PC-3 (cell line): Measurements from ENCODE around the gene B4GALT3. TPM values are rescaled to one million over a fixed set of nuclear protein-coding genes. Genes with fewer than 3 reads are reported as not detected.

Experiments used
- ATAC-seq: fragments of 200-7000 bp; cut with Tn5 transposase; 2 replicates; pipeline ENCODE4 v1.9.1; 2020; ENCODE audit warnings: mild to moderate bottlenecking, moderate library complexity
- BruUV-seq: library from RNA; stranded (reverse); fragments of 400-500 nt; replicated peaks from 2 replicates; lab custom pipeline; 2021; lab: Mats Ljungman, UMichigan
- CTCF ChIA-PET: fragments of 300-600 bp; sonication (Branson Sonifier 250); formaldehyde crosslinking; loops from one replicate; lab custom pipeline; 2022; ENCODE audit warnings: antibody characterized with exemption; lab: Charles Lee
- POLR2A ChIA-PET: fragments of 300-600 bp; sonication (Branson Sonifier 250); formaldehyde crosslinking; loops from one replicate; lab custom pipeline; 2022; ENCODE audit warnings: antibody characterized with exemption; ENCODE audit not compliant: unreplicated experiment; lab: Charles Lee
- DNase-seq: peaks from one replicate; pipeline ENCODE4 v3.0.0-alpha.2; 2015
- H2AFZ ChIP-seq: fragments of 300-600 bp; sonication (generic); 2 replicates; pipeline ENCODE4 v1.6.0; 2016; ENCODE audit warnings: antibody characterized with exemption, low read length
- H3F3A ChIP-seq: fragments of 300-600 bp; sonication (generic); one replicate; pipeline ENCODE4 v1.6.0; 2017; ENCODE audit warnings: antibody characterized with exemption, low read length, control low read depth, mild to moderate bottlenecking; ENCODE audit not compliant: unreplicated experiment
- H3K27ac ChIP-seq: fragments of 300-600 bp; sonication (generic); 2 replicates; pipeline ENCODE4 v1.5.1; 2016; ENCODE audit warnings: mild to moderate bottlenecking, low read length
- H3K27me3 ChIP-seq: fragments of 300-600 bp; sonication (generic); 2 replicates; pipeline ENCODE4 v1.6.1; 2016; ENCODE audit warnings: low read length, mixed read lengths
- H3K36me3 ChIP-seq: fragments of 300-600 bp; sonication (generic); 2 replicates; pipeline ENCODE4 v1.6.1; 2016; ENCODE audit warnings: low read depth, mixed run types, low read length, mixed read lengths
- H3K4me1 ChIP-seq: fragments of 300-600 bp; sonication (generic); 2 replicates; pipeline ENCODE4 v1.5.1; 2016; ENCODE audit warnings: low read length; ENCODE audit not compliant: insufficient read depth
- H3K4me2 ChIP-seq: fragments of 300-600 bp; sonication (generic); 2 replicates; pipeline ENCODE4 v1.6.0; 2016; ENCODE audit warnings: low read length
- H3K4me3 ChIP-seq: fragments of 300-600 bp; sonication (generic); 2 replicates; pipeline ENCODE4 v1.5.1; 2016; ENCODE audit warnings: mild to moderate bottlenecking, low read length, mixed read lengths
- H3K79me2 ChIP-seq: fragments of 300-600 bp; sonication (generic); 2 replicates; pipeline ENCODE4 v1.6.1; 2017; ENCODE audit warnings: low read length, mixed read lengths
- H3K9ac ChIP-seq: fragments of 300-600 bp; sonication (generic); 2 replicates; pipeline ENCODE4 v1.6.0; 2016; ENCODE audit warnings: mild to moderate bottlenecking, low read length
- H3K9me2 ChIP-seq: fragments of 300-600 bp; sonication (generic); replicated peaks from 2 replicates; pipeline ENCODE4 v1.6.1; 2016; ENCODE audit warnings: mixed run types, low read length, mixed read lengths
- H3K9me3 ChIP-seq: fragments of 300-600 bp; sonication (generic); 2 replicates; pipeline ENCODE4 v1.6.1; 2016; ENCODE audit warnings: low read length, mixed read lengths
- H4K20me1 ChIP-seq: fragments of 300-600 bp; sonication (generic); 2 replicates; pipeline ENCODE4 v1.6.1; 2016; ENCODE audit warnings: low read length, mixed read lengths
- EZH2 ChIP-seq: fragments of 300-600 bp; sonication (generic); IDR thresholded peaks from one replicate; pipeline ENCODE4 v1.6.1; 2017; ENCODE audit warnings: antibody characterized with exemption, mild to moderate bottlenecking, low read length; ENCODE audit not compliant: unreplicated experiment
- EZH2phosphoT487 ChIP-seq: fragments of 300-600 bp; sonication (generic); IDR thresholded peaks from 2 replicates; pipeline ENCODE4 v1.6.1; 2018; ENCODE audit warnings: mild to moderate bottlenecking, antibody characterized with exemption, low read length, borderline replicate concordance
- intact Hi-C: fragments of 100-400 bp; cut with micrococcal nuclease; formaldehyde crosslinking; loops from 2 replicates; pipeline ENCODE4 v1.9.0; 2023
- total RNA-seq: library from RNA; depleted of rRNA; stranded (reverse); fragments of >200 nt; gene quantifications from 2 replicates; pipeline ENCODE4 v1.2.3, GENCODE V29; 2014
- TF ChIP-seq, protein P1 (sequence below): fragments of 300-600 bp; sonication (generic); conservative IDR thresholded peaks from 2 replicates; pipeline ENCODE4 v1.5.1; 2017; ENCODE audit warnings: antibody characterized with exemption, low read depth, mild to moderate bottlenecking, low read length

B4GALT3 gene
- total RNA-seq, 1 experiment from 2014 or later = 85.4 TPM

- Histone ChIP-seq H3K4me3 (no peak overlapping the region), H3K4me1 (peaks cover 19% of the 10 kb centered on the region), H3K9me2 (no peaks in the 10 kb centered on the region), H4K20me1 (no peaks in the 10 kb centered on the region), H3K27me3 (no peaks in the 10 kb centered on the region), H2AFZ (no peak overlapping the region), H3K36me3 (peaks cover 39% of the 10 kb centered on the region; the same call in 1 of the 2 replicates), H3K79me2 (no peaks in the 10 kb centered on the region), H3K4me2 (no peak overlapping the region), H3K9me3 (no peaks in the 10 kb centered on the region), H3K9ac (no peak overlapping the region), H3F3A (peaks cover 10% of the 10 kb centered on the region), H3K27ac (no peak overlapping the region)
- DNase-seq (no peak), ATAC-seq (no peak)
- TF ChIP-seq EZH2phosphoT487 (no peak), EZH2 (no peak)
- TF ChIP-seq, protein P1, sequence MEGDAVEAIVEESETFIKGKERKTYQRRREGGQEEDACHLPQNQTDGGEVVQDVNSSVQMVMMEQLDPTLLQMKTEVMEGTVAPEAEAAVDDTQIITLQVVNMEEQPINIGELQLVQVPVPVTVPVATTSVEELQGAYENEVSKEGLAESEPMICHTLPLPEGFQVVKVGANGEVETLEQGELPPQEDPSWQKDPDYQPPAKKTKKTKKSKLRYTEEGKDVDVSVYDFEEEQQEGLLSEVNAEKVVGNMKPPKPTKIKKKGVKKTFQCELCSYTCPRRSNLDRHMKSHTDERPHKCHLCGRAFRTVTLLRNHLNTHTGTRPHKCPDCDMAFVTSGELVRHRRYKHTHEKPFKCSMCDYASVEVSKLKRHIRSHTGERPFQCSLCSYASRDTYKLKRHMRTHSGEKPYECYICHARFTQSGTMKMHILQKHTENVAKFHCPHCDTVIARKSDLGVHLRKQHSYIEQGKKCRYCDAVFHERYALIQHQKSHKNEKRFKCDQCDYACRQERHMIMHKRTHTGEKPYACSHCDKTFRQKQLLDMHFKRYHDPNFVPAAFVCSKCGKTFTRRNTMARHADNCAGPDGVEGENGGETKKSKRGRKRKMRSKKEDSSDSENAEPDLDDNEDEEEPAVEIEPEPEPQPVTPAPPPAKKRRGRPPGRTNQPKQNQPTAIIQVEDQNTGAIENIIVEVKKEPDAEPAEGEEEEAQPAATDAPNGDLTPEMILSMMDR = no peak
- CTCF ChIA-PET = no interaction called here
- BruUV-seq = no TSS peak
- POLR2A ChIA-PET = interaction anchor here (0.5 kb wide), 1 partner anchor 57 kb away, joined by 6 read pairs; the partner anchor contains the start of gene TOMM40L
- intact Hi-C loops = no loop called here
Observed at GRCh38 chr1:161168906-161169305, 8.4 kb downstream of the B4GALT3 start.

DNA sequence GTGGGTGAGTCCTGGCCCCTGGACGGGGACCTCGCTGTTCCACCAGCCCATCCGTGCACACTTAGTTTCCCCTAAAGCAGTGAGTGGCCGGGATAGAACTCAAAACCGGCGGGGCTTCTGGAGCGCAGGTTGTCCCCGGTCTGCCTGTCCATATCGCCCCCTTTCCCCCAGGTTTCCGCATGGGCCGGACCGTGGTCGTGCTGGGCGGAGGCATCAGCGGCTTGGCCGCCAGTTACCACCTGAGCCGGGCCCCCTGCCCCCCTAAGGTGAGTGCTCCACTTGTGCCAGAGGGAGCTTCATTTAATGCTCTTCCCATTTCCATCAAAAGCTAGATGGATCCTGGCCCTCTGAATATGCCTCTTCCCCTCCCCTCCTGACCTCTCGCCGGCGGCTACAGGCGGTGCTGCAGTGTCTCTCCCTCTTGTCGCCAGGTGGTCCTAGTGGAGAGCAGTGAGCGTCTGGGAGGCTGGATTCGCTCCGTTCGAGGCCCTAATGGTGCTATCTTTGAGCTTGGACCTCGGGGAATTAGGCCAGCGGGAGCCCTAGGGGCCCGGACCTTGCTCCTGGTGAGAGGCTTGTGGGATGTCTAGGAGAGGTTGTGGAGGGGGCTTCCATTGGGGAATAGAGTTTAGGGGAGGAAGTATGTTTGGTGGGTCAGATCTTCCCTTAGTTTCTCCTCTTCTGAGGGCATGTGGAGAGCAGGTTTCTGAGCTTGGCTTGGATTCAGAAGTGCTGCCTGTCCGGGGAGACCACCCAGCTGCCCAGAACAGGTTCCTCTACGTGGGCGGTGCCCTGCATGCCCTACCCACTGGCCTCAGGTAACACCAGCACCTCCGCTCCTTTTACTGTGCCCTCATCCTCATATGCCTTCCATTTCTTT lies 10.4 kb downstream of the B4GALT3 start:
- Histone ChIP-seq H3K4me3 (peak overlapping the region; percentile 75), H3K4me2 (peak overlapping the region; percentile 92), H3K4me1 (peaks cover 19% of the 10 kb centered on the region), H3K36me3 (peaks cover 21% of the 10 kb centered on the region; the same call in 1 of the 2 replicates), H3F3A (peaks cover 10% of the 10 kb centered on the region), H2AFZ (peak overlapping the region; percentile 88), H3K9me2 (no peaks in the 10 kb centered on the region), H4K20me1 (no peaks in the 10 kb centered on the region), H3K79me2 (no peaks in the 10 kb centered on the region), H3K27me3 (no peaks in the 10 kb centered on the region), H3K9ac (peak overlapping the region; percentile 71), H3K27ac (peak overlapping the region; percentile 34), H3K9me3 (no peaks in the 10 kb centered on the region)
- TSS peak; percentile 45 for BruUV-seq
- TF ChIP-seq EZH2phosphoT487 = no peak
- TF ChIP-seq, protein P1 = no peak
- no peak for TF ChIP-seq EZH2
- intact Hi-C loops = no loop called here
- ChIA-PET POLR2A (interaction anchor here (0.5 kb wide), 1 partner anchor 104 kb away, joined by 7 read pairs; no protein-coding TSS in a partner anchor), CTCF (interaction anchor here (0.6 to 1.2 kb wide), 5 partner anchors 10 to 208 kb away, joined by 3 to 5 read pairs (median 3); partner anchors contain the start of genes B4GALT3 and TOMM40L)
- DNase-seq (no peak), ATAC-seq (peak; percentile 13)
